OCI-LY1 (cell line): ENCODE results near the gene RBM34.

ENCODE experiments used
- EZH2 ChIP-seq: fragments of 200-600 bp; sonication (generic), shearing (Covaris generic); IDR thresholded peaks from 2 replicates; pipeline ENCODE4 v1.8.0; 2017; ENCODE audit warnings: borderline replicate concordance, mixed run types, mild to moderate bottlenecking, antibody characterized with exemption, low read length, moderate library complexity, mixed read lengths
- TF ChIP-seq, protein P1 (sequence below): fragments of 200-600 bp; sonication (generic), shearing (Covaris generic); IDR thresholded peaks from 2 replicates; pipeline ENCODE4 v1.5.1; 2017; ENCODE audit warnings: mild to moderate bottlenecking, antibody characterized with exemption, low read length, moderate library complexity, mixed read lengths

DNA sequence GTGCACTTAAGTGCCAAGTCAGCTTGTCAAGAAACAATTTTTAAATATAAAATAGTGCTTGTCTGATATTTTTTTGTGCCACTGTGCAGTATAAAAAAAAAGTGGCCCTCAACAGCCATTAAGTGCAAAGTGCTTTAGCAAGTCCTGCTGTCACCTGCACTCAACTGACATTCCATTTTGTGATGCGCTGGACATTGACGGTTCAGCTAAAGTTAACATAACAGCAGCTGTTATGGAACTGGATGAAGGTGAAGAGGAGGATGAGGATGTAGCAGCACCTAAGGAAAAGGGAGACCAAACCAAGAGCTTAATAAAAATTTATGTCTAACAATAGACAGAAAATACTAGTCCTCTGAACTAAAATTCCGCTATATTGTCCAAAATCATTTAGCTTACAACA is 7.3 kb upstream of the RBM34 start:
- TF ChIP-seq, protein P1, sequence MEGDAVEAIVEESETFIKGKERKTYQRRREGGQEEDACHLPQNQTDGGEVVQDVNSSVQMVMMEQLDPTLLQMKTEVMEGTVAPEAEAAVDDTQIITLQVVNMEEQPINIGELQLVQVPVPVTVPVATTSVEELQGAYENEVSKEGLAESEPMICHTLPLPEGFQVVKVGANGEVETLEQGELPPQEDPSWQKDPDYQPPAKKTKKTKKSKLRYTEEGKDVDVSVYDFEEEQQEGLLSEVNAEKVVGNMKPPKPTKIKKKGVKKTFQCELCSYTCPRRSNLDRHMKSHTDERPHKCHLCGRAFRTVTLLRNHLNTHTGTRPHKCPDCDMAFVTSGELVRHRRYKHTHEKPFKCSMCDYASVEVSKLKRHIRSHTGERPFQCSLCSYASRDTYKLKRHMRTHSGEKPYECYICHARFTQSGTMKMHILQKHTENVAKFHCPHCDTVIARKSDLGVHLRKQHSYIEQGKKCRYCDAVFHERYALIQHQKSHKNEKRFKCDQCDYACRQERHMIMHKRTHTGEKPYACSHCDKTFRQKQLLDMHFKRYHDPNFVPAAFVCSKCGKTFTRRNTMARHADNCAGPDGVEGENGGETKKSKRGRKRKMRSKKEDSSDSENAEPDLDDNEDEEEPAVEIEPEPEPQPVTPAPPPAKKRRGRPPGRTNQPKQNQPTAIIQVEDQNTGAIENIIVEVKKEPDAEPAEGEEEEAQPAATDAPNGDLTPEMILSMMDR = no peak
- no peak for TF ChIP-seq EZH2
